ENCODE results near the gene HSD17B4. TPM values are rescaled to one million over a fixed set of nuclear protein-coding genes. Genes with fewer than 3 reads are reported as not detected.

HSD17B4 gene
- total RNA-seq, 1 experiment from 2014 or later, result 163 TPM

GRCh38 chr5:119578937-119579336, 126.6 kb downstream of the HSD17B4 start:
- peak; percentile 69 for DNase-seq (ENCODE audit: unreplicated experiment)
- CTCF ChIA-PET, result interaction anchor here (0.9 kb wide), 1 partner anchor 31 kb away, joined by 3 read pairs; no protein-coding TSS in a partner anchor
- POLR2A ChIA-PET, result no interaction called here
- no peaks in the 10 kb centered on the region for H3K27me3 Mint-ChIP-seq (ENCODE audit: insufficient read depth, unreplicated experiment)
- H3K9me3 Mint-ChIP-seq (ENCODE audit: unreplicated experiment), result no peaks in the 10 kb centered on the region
- H3K4me3 Mint-ChIP-seq (ENCODE audit: unreplicated experiment), result no peak overlapping the region
- intact Hi-C loops (cut with micrococcal nuclease), result no loop called here
- no TSS peak for BruUV-seq (replicated peaks)
- TF ChIP-seq CTCF (IDR thresholded peaks at IDR 0.05; ENCODE audit: unreplicated experiment), result no peak
- no peaks in the 10 kb centered on the region for H3K36me3 Mint-ChIP-seq (ENCODE audit: insufficient read depth, unreplicated experiment)
- H3K4me1 Mint-ChIP-seq (ENCODE audit: insufficient read depth, unreplicated experiment), result no peaks in the 10 kb centered on the region
- H3K27ac Mint-ChIP-seq (ENCODE audit: low read depth, unreplicated experiment), result no peak overlapping the region

DNA sequence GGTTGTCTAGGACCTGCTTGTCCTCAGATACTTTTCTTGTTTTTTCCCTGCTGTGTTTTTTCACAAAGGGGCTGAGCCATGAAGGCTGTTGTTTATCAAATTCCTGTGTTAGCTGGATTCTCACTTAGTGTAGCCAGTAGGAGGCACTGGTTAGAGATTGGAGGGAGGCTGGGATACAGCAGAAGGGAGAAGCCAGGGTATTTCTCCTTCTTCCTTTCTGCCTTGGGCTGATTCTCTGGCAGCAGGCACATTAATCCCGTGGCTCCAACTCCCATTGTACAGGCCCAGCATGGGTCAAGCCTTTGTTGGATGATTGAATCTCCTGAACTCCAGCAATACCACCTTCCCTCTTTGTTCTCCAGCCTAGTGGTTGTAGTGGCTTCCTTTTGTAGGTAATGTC, 130.7 kb downstream of the HSD17B4 start:
- Mint-ChIP-seq H3K9me3 (ENCODE audit: unreplicated experiment) (no peaks in the 10 kb centered on the region), H3K4me3 (ENCODE audit: unreplicated experiment) (no peak overlapping the region), H3K27me3 (ENCODE audit: insufficient read depth, unreplicated experiment) (no peaks in the 10 kb centered on the region), H3K4me1 (ENCODE audit: insufficient read depth, unreplicated experiment) (no peaks in the 10 kb centered on the region), H3K27ac (ENCODE audit: low read depth, unreplicated experiment) (no peak overlapping the region), H3K36me3 (ENCODE audit: insufficient read depth, unreplicated experiment) (no peaks in the 10 kb centered on the region)
- CTCF ChIA-PET, result no interaction called here
- POLR2A ChIA-PET, result no interaction called here
- no TSS peak for BruUV-seq (replicated peaks)
- intact Hi-C loops (cut with micrococcal nuclease), result no loop called here
- TF ChIP-seq CTCF (IDR thresholded peaks at IDR 0.05; ENCODE audit: unreplicated experiment), result no peak
- DNase-seq (ENCODE audit: unreplicated experiment), result no peak

- ChIA-PET CTCF (interaction anchor here (0.6 to 1.5 kb wide), 2 partner anchors 13 to 745 kb away, joined by 3 to 5 read pairs; no protein-coding TSS in a partner anchor), POLR2A (interaction anchor here (0.5 kb wide), 1 partner anchor 480 kb away, joined by 3 read pairs; no protein-coding TSS in a partner anchor)
- intact Hi-C loops (cut with micrococcal nuclease), result no loop called here
- DNase-seq (ENCODE audit: unreplicated experiment), result no peak
- Mint-ChIP-seq H3K9me3 (ENCODE audit: unreplicated experiment) (no peaks in the 10 kb centered on the region), H3K4me1 (ENCODE audit: insufficient read depth, unreplicated experiment) (no peaks in the 10 kb centered on the region), H3K36me3 (ENCODE audit: insufficient read depth, unreplicated experiment) (no peaks in the 10 kb centered on the region), H3K27me3 (ENCODE audit: insufficient read depth, unreplicated experiment) (no peaks in the 10 kb centered on the region), H3K4me3 (ENCODE audit: unreplicated experiment) (no peak overlapping the region), H3K27ac (ENCODE audit: low read depth, unreplicated experiment) (no peak overlapping the region)
- BruUV-seq (replicated peaks), result no TSS peak
- TF ChIP-seq CTCF (IDR thresholded peaks at IDR 0.05; ENCODE audit: unreplicated experiment), result no peak
Observed at GRCh38 chr5:119583684-119584083, 131.4 kb downstream of the HSD17B4 start.

Other genes with a start within 250 kb of the HSD17B4 start
- 13.0 and 16.2 TPM in 2 replicates for gene TNFAIP8, start 96.5 kb upstream of the HSD17B4 start, total RNA-seq (2022)
- gene FAM170A, start 177.1 kb downstream of the HSD17B4 start, total RNA-seq (2022), result not detected in 2 replicates